ENCODE data around the gene ACP2. TPM values are rescaled to one million over a fixed set of nuclear protein-coding genes. Genes with fewer than 3 reads are reported as not detected.
"Not testable (repeated sequence)": the region's sequence is repeated elsewhere in the genome, so short reads cannot be mapped to it uniquely, and the experiment has no call there.

The ACP2 gene
- polyA plus RNA-seq, 1 donor from 2014 or later: 4.2 TPM

- Mint-ChIP-seq H3K36me3 (no peaks in the 10 kb centered on the region), H3K27me3 (no peaks in the 10 kb centered on the region), H3K4me3 (no peak overlapping the region), H3K27ac (peak overlapping the region in 1 of 3 donors; percentile 23), H3K9me3 (no peaks in the 10 kb centered on the region), H3K4me1 (no peaks in the 10 kb centered on the region)
Measured at GRCh38 chr11:47208628-47209027, 40.0 kb downstream of the ACP2 start.

DNA sequence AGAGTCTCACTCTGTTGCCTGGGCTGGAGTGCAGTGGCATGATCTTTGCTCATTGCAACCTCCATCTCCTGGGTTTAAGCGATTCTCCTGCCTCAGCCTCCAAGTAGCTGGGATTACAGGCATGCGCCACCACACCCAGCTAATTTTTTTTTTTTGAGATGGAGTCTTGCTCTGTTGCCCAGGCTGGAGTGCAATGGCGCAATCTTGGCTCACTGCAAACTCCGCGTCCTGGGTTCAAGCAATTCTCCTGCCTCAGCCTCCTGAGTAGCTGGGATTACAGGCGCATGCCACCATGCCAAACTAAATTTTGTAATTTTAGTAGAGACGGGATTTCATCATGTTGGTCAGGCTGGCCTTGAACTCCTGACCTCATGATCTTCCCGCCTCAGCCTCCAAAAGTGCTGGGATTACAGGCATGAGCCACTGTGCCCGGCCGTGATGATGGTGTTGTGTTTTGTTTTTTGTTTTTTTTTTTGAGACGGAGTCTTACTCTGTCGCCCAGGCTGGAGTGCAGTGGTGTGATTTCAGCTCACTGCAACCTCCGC, 40.5 kb downstream of the ACP2 start:
- not testable (repeated sequence) for H3K27ac Mint-ChIP-seq, H3K36me3 Mint-ChIP-seq, H3K9me3 Mint-ChIP-seq, H3K4me3 Mint-ChIP-seq, H3K27me3 Mint-ChIP-seq, H3K4me1 Mint-ChIP-seq

- Mint-ChIP-seq H3K4me1 (no peaks in the 10 kb centered on the region), H3K27me3 (no peaks in the 10 kb centered on the region), H3K36me3 (no peaks in the 10 kb centered on the region), H3K27ac (no peak overlapping the region), H3K9me3 (no peaks in the 10 kb centered on the region), H3K4me3 (no peak overlapping the region)
Measured at GRCh38 chr11:47207459-47207858, 41.2 kb downstream of the ACP2 start.

DNA sequence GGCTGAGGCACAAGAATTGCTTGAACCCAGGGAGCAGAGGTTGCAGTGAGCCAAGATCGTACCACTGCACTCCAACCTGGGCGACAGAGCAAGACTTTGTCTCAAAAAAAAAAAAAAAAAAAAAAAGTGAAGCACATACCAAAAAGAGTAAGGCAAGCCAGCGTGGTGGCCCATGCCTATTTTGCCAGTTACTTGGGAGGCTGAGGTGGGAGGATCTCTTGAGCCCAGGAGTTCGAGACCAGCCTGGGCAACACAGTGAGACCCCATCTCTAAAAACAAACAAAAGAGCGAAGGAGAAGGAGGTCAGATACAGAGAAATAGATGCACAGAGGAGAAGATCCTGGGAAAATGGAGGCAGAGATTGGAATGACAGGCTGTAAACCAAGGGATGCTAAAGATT, 42.0 kb downstream of the ACP2 start:
- H3K36me3 Mint-ChIP-seq, H3K4me1 Mint-ChIP-seq, H3K4me3 Mint-ChIP-seq, H3K9me3 Mint-ChIP-seq, H3K27me3 Mint-ChIP-seq: not testable (repeated sequence)
- peak overlapping the region in 1 of 3 donors; percentile 52 for H3K27ac Mint-ChIP-seq

- Mint-ChIP-seq H3K27me3 (no peaks in the 10 kb centered on the region), H3K9me3 (no peaks in the 10 kb centered on the region), H3K4me1 (no peaks in the 10 kb centered on the region), H3K36me3 (no peaks in the 10 kb centered on the region), H3K27ac (no peak overlapping the region), H3K4me3 (no peak overlapping the region)
Measured at GRCh38 chr11:47204637-47204989, 44.0 kb downstream of the ACP2 start.

DNA sequence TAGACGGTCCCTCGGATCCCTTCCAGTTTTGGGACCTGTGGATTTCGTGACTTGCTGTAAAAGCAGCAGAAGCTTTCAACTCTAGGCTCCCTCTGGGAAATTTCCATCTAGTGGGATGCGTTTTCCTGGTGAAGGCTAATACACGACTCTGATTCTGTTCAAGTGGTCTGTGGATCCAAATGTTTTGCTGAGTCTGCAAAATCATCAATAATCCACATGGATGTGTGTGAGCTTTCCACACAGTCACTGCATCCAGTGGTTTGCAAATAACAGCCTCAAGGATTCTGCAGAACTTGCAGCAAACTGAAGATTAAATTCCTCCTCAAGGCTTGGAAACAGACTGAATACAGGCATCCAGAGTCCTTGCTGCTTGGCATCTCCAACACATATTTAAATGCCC, 46.0 kb downstream of the ACP2 start:
- Mint-ChIP-seq H3K27me3 (no peaks in the 10 kb centered on the region), H3K9me3 (no peaks in the 10 kb centered on the region), H3K4me3 (no peak overlapping the region), H3K36me3 (no peaks in the 10 kb centered on the region), H3K27ac (no peak overlapping the region), H3K4me1 (no peaks in the 10 kb centered on the region)

DNA sequence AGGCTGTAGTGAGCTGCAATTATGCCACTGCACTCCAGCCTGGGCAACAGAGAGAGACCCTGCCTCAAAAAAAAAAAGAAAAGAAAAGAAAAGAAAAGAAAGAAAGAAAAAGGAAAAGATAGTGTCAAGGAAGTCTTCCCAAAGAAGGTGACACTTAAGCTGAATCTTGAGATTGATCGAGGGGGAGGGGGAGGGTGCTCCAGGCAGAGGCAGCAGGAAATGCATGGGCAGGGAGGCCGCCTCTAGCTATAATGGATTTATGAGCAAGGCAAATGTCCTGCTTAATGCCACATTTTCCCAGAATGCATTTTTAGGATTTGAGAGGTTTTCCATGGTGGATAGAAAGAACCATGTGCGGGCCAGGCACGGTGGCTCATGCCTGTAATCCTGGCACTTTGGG, 47.6 kb downstream of the ACP2 start:
- H3K4me3 Mint-ChIP-seq: no peak overlapping the region
- no peaks in the 10 kb centered on the region for H3K9me3 Mint-ChIP-seq
- no peak overlapping the region for H3K27ac Mint-ChIP-seq
- no peaks in the 10 kb centered on the region for H3K27me3 Mint-ChIP-seq
- no peaks in the 10 kb centered on the region for H3K36me3 Mint-ChIP-seq
- H3K4me1 Mint-ChIP-seq: no peaks in the 10 kb centered on the region

GRCh38 chr11:47198161-47198560, 50.5 kb downstream of the ACP2 start:
- peak overlapping the region in 1 of 3 donors; percentile 11 for H3K27ac Mint-ChIP-seq
- not testable (repeated sequence) for H3K4me1 Mint-ChIP-seq, H3K4me3 Mint-ChIP-seq, H3K27me3 Mint-ChIP-seq, H3K9me3 Mint-ChIP-seq, H3K36me3 Mint-ChIP-seq

- H3K9me3 Mint-ChIP-seq: no peaks in the 10 kb centered on the region
- no peaks in the 10 kb centered on the region for H3K4me1 Mint-ChIP-seq
- peaks cover 8% of the 10 kb centered on the region for H3K27me3 Mint-ChIP-seq
- H3K4me3 Mint-ChIP-seq: no peak overlapping the region
- no peak overlapping the region for H3K27ac Mint-ChIP-seq
- peaks cover 1% of the 10 kb centered on the region for H3K36me3 Mint-ChIP-seq
Measured at GRCh38 chr11:47192111-47192510, 56.5 kb downstream of the ACP2 start.

- H3K4me1 Mint-ChIP-seq, H3K9me3 Mint-ChIP-seq, H3K27ac Mint-ChIP-seq, H3K4me3 Mint-ChIP-seq, H3K36me3 Mint-ChIP-seq: not testable (repeated sequence)
- H3K27me3 Mint-ChIP-seq: peaks cover 12% of the 10 kb centered on the region
Measured at GRCh38 chr11:47191137-47191536, 57.5 kb downstream of the ACP2 start.

Other genes starting within 250 kb of the ACP2 start
- gene ARFGAP2, start 71.9 kb downstream of the ACP2 start, polyA plus RNA-seq: 98.6 TPM
- not detected for gene PACSIN3, start 62.4 kb downstream of the ACP2 start, polyA plus RNA-seq
- gene DDB2, start 33.8 kb downstream of the ACP2 start, polyA plus RNA-seq: 30.6 TPM
- gene NR1H3, start 9.2 kb upstream of the ACP2 start, polyA plus RNA-seq: 9.4 TPM
- 17.5 TPM for gene MADD, start 21.3 kb upstream of the ACP2 start, polyA plus RNA-seq
- not detected for gene MYBPC3, start 103.9 kb upstream of the ACP2 start, polyA plus RNA-seq
- 67.7 TPM for gene SPI1, start 129.7 kb upstream of the ACP2 start, polyA plus RNA-seq
- gene SLC39A13, start 159.8 kb upstream of the ACP2 start, polyA plus RNA-seq: 15.5 TPM
- 101 TPM for gene PSMC3, start 177.6 kb upstream of the ACP2 start, polyA plus RNA-seq
- gene RAPSN, start 200.3 kb upstream of the ACP2 start, polyA plus RNA-seq: 0.15 TPM